ENCODE measurements around the gene FAHD2B.
"Not testable (repeated sequence)": the region's sequence is repeated elsewhere in the genome, so short reads cannot be mapped to it uniquely, and the experiment has no call there.

DNA sequence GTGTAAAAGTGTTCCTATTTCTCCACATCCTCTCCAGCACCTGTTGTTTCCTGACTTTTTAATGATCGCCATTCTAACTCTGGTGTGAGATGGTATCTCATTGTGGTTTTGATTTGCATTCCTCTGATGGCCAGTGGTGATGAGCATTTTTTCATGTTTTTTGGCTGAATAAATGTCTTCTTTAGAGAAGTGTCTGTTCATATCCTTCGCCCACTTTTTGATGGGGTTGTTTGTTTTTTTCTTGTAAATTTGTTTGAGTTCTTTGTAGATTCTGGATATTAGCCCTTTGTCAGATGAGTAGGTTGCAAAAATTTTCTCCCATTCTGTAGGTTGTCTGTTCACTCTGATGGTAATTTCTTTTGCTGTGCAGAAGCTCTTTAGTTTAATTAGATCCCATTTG is 34.4 kb upstream of the FAHD2B start:
- not testable (repeated sequence) for TF ChIP-seq EZH2 (IDR thresholded peaks at IDR 0.05; ENCODE audit: low read length, missing control alignments)
- TF ChIP-seq, protein P1, sequence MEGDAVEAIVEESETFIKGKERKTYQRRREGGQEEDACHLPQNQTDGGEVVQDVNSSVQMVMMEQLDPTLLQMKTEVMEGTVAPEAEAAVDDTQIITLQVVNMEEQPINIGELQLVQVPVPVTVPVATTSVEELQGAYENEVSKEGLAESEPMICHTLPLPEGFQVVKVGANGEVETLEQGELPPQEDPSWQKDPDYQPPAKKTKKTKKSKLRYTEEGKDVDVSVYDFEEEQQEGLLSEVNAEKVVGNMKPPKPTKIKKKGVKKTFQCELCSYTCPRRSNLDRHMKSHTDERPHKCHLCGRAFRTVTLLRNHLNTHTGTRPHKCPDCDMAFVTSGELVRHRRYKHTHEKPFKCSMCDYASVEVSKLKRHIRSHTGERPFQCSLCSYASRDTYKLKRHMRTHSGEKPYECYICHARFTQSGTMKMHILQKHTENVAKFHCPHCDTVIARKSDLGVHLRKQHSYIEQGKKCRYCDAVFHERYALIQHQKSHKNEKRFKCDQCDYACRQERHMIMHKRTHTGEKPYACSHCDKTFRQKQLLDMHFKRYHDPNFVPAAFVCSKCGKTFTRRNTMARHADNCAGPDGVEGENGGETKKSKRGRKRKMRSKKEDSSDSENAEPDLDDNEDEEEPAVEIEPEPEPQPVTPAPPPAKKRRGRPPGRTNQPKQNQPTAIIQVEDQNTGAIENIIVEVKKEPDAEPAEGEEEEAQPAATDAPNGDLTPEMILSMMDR (conservative IDR thresholded peaks at IDR 0.05 in 1 of 2, IDR thresholded peaks at IDR 0.05 in 1 of 2; ENCODE audit: low read depth in 1 of 2, low read length in 2 of 2), result not testable (repeated sequence)

Data from fibroblast of lung (primary cell).